Neural crest cell (in vitro differentiated cells): Measurements from ENCODE around the gene ZCCHC2. TPM values are rescaled to one million over a fixed set of nuclear protein-coding genes. Genes with fewer than 3 reads are reported as not detected.
A peak's percentile ranks its signal among the peaks of the same experiment; 100 is the strongest.

Experiments used
- DNase-seq: peaks from one replicate; pipeline ENCODE4 v3.0.0; 2021; ENCODE audit warnings: low read depth, mixed read lengths, low spot score
- H3K27ac Mint-ChIP-seq: one replicate; pipeline ENCODE4 v1.8.0; 2021; ENCODE audit warnings: mild to moderate bottlenecking, mixed read lengths; ENCODE audit not compliant: unreplicated experiment
- H3K27me3 Mint-ChIP-seq: 2 replicates; pipeline ENCODE4 v1.8.0; 2021; ENCODE audit warnings: low read depth, mild to moderate bottlenecking, mixed read lengths
- H3K36me3 Mint-ChIP-seq: 2 replicates; pipeline ENCODE4 v1.8.0; 2021; ENCODE audit warnings: low read depth, mild to moderate bottlenecking, mixed read lengths
- H3K4me1 Mint-ChIP-seq: 2 replicates; pipeline ENCODE4 v1.8.0; 2021; ENCODE audit warnings: mixed read lengths
- H3K4me3 Mint-ChIP-seq: one replicate; pipeline ENCODE4 v1.8.0; 2021; ENCODE audit warnings: mild to moderate bottlenecking, mixed read lengths
- H3K9me3 Mint-ChIP-seq: 2 replicates; pipeline ENCODE4 v1.8.0; 2021; ENCODE audit warnings: mixed read lengths
- total RNA-seq: library from RNA; stranded (reverse); gene quantifications from 2 replicates; pipeline ENCODE4 v1.2.1, GENCODE V29; 2021
- TF ChIP-seq, protein P1 (sequence below): fragments of 200-600 bp; sonication (generic); conservative IDR thresholded peaks from 2 replicates; pipeline ENCODE4 v1.5.0; 2021; ENCODE audit warnings: antibody characterized with exemption, mild to moderate bottlenecking

Gene ZCCHC2
- total RNA-seq, 1 donor from 2014 or later: 14.7 TPM

DNA sequence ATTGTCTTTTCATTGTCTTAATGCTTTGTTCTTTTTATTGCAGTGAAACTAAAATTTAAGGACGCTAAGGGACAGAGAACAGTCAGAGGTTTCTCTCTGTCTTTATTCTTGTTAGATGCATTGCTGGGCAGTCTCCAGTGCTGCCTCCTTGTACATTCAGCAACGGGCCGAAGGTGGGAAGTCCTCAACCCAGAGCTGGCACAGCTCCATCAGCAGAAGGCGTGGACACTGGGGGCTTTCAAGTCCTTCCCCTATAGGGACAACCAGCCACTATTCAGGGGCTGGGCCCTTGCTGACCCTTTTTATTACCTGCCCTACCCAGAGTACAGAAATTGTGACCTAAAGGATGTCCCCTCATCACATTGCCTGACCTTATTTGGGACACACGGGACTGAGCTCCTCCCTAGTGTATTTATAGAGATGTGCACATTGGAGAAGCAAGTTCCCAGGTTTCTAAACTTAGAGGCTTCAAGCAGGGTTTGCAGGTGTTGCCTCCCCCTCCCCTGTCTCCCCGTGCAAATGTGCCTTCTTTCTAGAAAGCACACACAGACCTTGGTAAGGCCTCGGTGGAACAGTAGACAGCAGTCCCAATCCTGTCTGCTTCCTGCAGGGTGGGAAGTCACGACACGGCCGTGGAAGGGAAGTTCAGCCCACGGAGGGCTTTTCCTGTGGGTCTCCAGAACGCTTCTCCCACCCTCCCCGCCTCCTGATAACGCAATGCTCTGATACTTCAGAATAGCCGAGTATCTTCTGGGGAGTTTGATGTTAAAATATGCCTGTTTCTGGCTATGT, 68.2 kb downstream of the ZCCHC2 start:
- no peak overlapping the region for H3K27ac Mint-ChIP-seq
- H3K27me3 Mint-ChIP-seq: peaks cover 7% of the 10 kb centered on the region
- H3K9me3 Mint-ChIP-seq: peaks cover 4% of the 10 kb centered on the region
- H3K4me3 Mint-ChIP-seq: no peak overlapping the region
- TF ChIP-seq, protein P1, sequence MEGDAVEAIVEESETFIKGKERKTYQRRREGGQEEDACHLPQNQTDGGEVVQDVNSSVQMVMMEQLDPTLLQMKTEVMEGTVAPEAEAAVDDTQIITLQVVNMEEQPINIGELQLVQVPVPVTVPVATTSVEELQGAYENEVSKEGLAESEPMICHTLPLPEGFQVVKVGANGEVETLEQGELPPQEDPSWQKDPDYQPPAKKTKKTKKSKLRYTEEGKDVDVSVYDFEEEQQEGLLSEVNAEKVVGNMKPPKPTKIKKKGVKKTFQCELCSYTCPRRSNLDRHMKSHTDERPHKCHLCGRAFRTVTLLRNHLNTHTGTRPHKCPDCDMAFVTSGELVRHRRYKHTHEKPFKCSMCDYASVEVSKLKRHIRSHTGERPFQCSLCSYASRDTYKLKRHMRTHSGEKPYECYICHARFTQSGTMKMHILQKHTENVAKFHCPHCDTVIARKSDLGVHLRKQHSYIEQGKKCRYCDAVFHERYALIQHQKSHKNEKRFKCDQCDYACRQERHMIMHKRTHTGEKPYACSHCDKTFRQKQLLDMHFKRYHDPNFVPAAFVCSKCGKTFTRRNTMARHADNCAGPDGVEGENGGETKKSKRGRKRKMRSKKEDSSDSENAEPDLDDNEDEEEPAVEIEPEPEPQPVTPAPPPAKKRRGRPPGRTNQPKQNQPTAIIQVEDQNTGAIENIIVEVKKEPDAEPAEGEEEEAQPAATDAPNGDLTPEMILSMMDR: no peak
- H3K4me1 Mint-ChIP-seq: peaks cover 10% of the 10 kb centered on the region
- no peaks in the 10 kb centered on the region for H3K36me3 Mint-ChIP-seq
- DNase-seq: no peak

DNA sequence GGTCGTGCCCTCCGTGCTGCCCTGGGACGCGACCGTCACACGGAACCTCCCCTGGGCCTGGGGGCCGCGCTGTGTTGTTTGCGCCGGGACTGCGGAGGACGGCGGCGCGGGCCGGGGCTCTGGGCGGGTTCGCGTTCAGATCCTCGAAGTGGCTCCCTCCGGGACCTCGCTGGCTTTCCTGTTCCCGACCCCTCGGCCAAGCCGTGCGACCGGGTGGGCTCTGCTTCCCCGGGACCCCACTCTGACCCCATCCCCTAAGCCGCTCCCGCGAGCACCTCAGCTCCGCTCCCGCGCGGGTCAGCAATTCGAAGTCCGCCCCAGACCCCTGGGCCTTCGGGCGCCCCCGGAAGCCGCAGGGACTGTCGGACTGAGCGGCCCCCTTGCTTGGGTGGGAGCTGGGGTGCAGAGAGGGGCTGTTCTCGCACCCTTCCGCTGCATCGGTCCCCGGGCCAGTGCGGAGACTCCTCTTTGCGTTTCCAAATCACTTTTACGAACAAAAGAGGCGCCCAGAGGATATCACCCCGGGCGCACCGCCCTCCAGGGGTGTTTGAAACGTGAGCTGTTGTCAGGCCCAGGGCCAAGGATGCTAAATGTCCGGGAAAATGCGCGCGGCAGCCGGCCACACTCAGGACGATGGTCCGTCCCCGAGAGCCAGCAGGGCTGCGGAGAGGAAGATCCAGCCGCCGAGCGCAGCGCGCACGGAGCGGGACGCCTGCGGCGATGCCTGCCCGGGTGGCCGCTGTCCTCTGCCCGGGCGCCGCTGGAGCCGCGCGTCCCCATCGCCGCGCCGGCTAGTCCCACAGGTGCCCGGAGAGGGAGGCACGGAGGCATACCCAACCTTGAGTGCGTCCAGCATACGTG, 73.5 kb downstream of the ZCCHC2 start:
- Mint-ChIP-seq H3K4me3 (peak overlapping the region; percentile 79), H3K9me3 (peaks cover 4% of the 10 kb centered on the region), H3K4me1 (peaks cover 5% of the 10 kb centered on the region), H3K27ac (no peak overlapping the region), H3K27me3 (peaks cover 46% of the 10 kb centered on the region), H3K36me3 (no peaks in the 10 kb centered on the region)
- DNase-seq: peak; percentile 44
- TF ChIP-seq, protein P1: no peak

DNA sequence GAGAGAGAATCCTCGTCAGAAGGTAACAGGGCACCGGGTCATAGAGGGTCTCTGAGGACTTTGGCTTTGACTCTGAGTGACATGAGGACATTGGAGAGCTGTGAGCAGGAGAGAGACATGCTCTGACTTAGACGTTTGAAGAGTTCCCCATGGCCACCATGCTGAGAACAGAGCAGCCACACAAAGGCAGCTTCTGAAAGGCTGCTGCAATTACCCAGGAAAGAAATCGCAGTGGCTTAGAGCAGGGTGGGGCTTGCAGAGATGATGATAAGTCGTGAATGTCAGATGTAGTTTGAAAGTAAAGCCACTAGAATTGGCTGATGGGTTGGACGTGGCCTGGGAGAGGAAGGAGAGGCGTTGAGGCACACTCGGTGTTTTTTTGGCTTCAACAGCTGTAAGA, 79.0 kb downstream of the ZCCHC2 start:
- H3K9me3 Mint-ChIP-seq: no peaks in the 10 kb centered on the region
- TF ChIP-seq, protein P1: no peak
- H3K27me3 Mint-ChIP-seq: peaks cover 33% of the 10 kb centered on the region
- H3K36me3 Mint-ChIP-seq: peaks cover 3% of the 10 kb centered on the region
- no peak overlapping the region for H3K27ac Mint-ChIP-seq
- no peak overlapping the region for H3K4me3 Mint-ChIP-seq
- DNase-seq: no peak
- peaks cover 46% of the 10 kb centered on the region for H3K4me1 Mint-ChIP-seq

DNA sequence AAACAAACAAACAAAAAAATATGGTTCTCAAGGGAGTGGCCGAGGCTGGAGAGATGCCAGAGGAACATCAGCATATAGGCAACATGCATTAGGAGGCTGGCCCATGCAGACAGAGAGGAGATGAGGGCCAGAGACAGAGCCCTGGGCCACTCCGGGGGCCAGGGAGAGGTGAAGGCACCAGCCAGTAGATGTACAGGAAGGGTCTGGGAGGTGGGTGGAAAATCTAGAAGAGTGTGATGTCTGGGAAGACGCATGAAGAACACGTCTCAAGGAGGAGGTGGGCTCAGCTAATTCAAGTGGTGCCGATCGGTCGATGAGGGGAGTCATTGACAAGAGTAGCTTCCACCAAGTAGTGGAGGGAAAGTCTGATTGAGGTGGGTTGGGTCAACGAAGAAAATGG, 79.9 kb downstream of the ZCCHC2 start:
- Mint-ChIP-seq H3K36me3 (peaks cover 3% of the 10 kb centered on the region), H3K4me3 (no peak overlapping the region), H3K4me1 (peaks cover 49% of the 10 kb centered on the region), H3K27me3 (peaks cover 26% of the 10 kb centered on the region), H3K27ac (peak overlapping the region; percentile 50), H3K9me3 (no peaks in the 10 kb centered on the region)
- no peak for DNase-seq
- TF ChIP-seq, protein P1: no peak

GRCh38 chr18:62603211-62603610, 80.4 kb downstream of the ZCCHC2 start:
- H3K27ac Mint-ChIP-seq: peak overlapping the region; percentile 50
- TF ChIP-seq, protein P1: no peak
- peaks cover 23% of the 10 kb centered on the region for H3K27me3 Mint-ChIP-seq
- H3K4me3 Mint-ChIP-seq: no peak overlapping the region
- no peak for DNase-seq
- H3K4me1 Mint-ChIP-seq: peaks cover 49% of the 10 kb centered on the region
- H3K36me3 Mint-ChIP-seq: peaks cover 3% of the 10 kb centered on the region
- no peaks in the 10 kb centered on the region for H3K9me3 Mint-ChIP-seq
